GM21390 (cell line): ENCODE results near the gene PC.

Experiments
- ATAC-seq: cut with Tn5 transposase; IDR thresholded peaks from one replicate; pipeline ENCODE4 v1.9.1; 2021; ENCODE audit not compliant: unreplicated experiment

PC gene

DNA sequence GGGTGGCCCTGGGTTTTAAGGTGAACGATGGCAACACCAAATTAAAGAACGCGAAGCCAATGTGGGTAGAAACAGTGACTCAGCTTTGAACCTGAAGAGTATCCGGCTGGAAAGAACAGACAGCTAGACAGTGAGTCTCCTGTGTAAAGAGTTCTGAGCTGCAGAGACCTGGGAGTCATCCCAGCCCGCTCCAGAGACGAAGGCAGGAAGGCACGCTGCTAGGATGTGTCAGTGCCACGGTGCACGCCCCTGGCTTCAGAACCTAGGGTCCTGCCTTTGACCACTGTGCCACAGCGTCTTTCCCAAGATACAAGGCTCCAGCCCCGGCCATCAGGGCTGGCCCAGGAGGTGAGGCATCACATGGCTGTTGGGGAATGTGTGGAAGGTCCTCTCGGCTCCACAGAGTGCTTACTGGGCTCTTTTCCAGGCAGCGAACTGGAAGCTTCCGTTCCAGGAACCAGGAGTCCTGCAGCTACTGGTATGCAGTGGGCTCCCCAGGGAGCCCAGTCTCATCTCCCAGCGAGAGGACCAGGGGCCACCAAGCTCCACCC lies 71.4 kb downstream of the PC start:
- no peak for ATAC-seq

DNA sequence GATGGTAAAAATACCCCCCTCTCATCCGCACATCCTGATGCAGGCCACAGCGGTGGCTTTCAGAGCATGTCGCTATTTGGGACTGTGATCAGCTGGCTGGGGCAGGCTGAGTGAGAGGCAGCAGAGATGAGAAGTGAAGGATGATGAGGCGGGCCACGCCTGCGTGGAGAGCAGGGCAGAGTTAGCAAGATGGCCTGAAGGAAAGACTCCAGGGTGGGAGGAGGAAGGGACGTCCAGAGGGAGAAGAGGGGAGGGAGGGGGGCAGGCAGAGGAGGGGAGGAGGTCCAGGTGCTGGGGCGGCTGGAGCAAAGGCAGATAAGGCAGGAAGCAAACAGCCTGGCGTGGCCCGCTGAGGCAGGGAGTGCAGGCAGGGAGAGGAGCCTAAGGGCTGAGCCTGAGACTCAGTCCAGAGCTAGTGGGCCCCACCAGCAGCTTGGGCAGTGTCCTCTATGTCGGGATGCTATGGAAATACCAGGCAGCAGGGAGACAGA lies 72.2 kb downstream of the PC start:
- ATAC-seq: no peak

DNA sequence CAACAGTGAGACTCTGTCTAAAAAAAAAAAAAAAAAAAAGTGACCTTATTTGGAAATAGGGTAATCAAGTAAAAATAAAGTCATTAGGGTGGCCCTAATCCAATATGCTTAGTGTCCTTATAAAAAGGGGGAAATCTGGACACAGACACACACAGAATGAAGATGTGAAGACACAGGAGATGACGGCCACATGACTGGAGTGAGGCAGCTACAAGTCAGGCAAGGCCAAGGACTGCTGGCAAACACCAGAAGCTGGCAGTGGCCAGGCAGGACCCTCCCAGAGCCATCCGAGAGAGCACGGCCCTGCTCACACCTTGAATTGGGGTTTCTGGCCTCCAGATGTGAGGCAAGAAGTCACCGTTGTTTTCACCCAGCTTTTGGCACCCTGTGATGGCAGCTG lies 72.7 kb downstream of the PC start:
- ATAC-seq: no peak

DNA sequence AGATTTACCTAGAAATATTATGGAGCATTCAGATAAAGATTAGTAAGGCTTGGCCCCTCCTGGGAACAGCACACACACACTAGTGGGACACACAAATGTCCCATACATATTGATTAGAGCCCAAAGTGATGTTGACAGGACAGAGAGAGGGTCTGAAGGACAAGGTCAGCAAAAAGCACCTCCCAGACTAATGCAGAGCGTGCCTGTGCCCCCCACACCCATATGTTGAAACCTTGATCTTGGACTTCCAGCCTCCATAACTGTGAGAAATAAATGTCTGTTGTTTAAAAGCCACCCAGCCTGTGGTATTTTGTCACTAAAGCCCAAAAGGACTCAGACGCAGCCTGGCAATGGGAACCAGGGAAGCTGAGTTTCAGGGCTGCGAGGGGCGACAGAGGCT lies 73.7 kb downstream of the PC start:
- no peak for ATAC-seq

DNA sequence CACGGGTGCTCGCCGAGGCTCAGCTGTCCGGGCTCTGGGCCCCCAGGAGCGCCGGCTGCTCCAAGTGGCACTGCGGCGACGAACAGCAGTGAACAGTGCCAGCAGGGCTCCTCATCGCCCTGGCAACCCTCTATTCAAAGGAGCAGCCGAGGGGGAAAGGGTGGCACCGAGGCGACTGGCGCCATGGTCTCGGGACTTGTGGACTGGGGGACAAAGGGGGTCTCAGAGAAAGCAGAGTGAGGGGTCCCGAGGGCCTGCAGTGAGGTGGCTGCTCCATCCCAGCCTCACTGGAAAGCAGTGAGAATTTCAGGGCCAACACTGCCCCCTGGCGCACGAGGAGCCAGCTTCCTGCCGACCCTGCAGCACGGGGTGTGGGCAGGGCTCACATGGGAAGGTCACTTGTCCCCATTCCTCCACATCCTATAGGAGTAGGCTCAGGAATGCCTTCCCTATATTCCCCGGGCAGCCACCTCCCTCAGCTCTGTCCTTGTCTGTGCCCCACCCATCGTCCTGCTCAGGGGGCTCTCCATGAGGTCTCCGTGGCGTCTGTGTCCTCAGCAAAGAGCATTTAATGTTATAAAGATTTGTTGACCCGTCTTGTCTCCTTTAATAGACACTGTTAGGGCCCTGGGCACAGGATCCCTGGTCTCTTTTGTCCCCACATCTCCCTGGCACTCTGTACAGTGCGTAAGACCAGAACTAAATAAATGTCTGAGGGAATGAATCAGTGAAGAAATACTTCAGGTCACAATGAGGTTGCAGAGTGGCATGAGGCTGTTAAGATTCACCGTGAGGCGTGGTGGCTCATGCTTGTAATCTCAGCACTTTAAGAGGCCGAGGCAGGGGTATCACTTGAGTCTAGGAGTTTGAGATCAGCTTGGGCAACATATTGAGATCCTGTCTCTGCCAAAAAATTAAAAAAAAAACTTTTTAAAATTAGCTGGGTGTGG lies 74.9 kb downstream of the PC start:
- no peak for ATAC-seq

DNA sequence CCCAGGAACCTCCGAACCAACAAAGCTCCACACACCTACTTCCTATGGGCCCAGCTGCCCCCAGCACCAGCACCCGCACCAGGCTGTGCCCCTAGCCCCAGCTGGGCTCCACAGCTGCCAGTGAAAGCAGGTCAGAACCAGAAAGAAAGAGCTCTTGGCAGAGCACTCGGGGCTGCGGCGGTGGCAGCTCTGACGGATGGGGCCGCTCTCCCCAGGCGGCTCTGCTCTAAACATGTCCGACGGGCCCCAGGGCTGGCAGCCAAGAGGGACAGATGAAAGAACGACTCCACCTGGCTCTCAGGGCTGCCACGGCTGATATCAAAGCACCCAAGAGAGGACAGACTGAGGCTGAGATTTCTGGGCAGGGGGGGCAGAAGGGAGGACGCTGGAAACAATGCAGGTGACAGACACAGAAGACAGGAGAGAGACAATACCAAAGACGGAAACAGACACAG lies 75.6 kb downstream of the PC start:
- ATAC-seq: no peak

DNA sequence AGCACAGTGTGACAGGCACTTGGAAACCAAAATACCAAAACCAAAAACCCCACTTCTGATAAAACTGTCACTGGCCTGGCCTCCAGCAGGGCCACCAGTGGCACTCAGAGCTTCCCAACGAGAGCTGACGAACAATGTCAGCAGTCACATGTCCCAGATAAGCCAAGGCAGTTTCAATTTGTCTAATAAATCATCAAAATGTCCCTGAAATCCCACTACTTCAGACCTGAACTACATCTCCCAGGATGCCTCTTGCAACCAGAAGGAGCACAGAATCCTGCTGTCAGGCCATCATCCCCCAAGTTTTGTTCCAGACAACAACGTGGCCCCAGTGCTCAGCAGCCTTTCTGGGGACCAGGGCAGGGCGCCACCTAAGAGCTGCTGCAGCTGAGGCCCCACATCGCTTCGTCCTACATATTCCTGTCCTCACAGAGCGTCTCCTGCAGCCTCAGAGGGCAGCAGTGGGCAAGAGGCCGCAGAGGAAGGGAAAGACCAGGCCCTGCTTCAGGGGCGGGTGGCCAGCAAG lies 76.2 kb downstream of the PC start:
- no peak for ATAC-seq

DNA sequence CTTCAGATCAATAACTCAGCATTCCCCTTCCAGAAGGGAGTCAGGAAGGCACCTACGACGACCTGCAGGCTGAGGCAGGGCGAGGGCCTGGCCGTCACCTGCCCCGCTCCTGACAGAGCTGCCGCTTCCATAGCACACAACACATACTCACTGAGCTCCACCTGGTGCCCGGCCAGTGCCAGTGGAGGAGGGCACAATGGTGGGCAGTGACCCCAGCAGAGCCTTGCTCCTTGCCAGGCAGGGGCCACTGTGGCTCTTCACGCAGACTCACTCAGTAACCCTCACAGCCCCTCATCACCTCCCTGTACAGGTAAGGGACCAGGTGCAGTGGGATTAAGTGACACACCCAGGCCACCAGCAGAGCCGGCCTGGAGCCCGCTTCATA lies 76.7 kb downstream of the PC start:
- ATAC-seq: no peak

DNA sequence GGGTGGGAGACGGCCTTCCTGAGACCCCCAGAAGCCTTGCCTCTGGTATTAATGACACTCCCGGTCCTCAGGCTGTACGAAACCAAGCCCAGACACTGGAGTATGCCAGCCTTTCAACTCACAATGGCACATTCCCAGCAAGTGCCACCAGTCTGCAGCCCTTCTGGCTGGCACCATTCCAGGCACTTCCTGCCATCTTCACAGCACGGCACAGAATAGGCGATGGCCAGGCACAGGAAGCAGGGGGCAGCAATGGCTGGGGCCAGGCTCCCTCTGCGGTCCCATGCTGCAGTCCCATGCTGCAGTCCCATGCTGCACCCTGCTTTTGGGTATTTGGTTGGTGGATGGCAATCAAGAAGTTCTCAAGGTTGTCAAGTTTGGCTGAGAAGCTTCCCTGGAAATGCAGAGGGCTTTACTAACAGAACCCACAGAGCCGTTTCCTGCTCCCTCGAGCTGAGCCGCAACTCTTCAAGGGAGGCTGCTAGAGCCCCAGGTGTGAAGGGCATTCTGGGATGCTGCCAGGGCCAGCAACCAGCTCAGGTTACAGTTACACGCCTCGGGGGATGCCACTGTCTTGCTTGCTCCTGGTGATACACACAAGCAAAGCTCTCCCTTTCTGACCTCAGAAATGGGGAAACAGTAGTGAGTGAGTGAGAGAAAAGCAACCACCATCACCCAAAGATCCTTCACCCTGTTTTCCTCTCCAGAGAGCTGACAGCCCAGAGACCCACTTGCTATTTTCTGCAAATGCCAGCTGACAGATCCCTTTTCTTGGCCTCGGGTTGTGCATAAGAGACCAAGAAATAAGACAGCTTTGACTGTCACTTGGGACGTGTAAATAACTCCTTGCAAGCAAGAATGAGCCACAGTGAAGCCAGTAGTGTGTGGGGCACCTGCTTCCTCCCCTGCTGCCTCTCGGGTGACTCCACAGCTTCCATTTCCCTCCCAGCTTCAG lies 77.4 kb downstream of the PC start:
- ATAC-seq: no peak

DNA sequence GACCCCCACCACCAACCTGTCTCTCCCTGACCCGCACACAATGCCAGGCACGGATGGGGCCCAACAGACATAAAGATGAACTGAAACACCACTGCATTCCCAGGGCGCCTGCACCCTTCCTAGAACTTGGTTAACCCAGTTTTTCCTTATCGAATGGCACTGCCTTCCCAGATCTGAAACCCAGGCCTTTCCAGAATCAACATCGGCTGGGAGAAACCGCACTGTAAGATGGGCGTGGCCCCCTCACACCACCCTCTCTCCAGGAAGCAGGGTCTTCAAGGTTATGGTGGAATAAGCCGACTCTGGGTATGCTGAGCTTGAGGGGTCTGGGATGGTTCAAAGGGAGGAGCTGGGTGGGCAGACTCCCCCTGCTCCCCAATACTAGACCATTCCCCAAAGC lies 78.2 kb downstream of the PC start:
- ATAC-seq: no peak

DNA sequence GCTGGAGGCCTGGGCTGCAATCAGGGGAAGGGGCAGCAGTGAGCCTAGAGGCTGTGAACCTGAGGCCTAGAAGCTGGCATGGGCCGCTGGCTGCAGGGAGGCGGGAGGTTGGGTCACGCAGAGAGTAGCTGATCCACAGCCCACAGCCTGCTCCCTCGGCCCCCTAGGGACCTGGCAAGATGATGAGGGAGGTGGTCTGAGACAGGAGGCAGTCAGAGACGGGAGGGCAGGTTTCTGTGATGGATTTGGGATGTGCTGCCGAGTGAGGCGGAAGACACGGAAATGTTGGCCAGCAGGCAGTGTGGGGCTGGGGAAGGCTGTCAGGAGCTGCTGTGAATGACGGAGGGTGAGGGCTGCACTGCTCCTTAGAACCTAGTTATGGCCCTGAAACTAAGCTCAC lies 78.6 kb downstream of the PC start:
- no peak for ATAC-seq

DNA sequence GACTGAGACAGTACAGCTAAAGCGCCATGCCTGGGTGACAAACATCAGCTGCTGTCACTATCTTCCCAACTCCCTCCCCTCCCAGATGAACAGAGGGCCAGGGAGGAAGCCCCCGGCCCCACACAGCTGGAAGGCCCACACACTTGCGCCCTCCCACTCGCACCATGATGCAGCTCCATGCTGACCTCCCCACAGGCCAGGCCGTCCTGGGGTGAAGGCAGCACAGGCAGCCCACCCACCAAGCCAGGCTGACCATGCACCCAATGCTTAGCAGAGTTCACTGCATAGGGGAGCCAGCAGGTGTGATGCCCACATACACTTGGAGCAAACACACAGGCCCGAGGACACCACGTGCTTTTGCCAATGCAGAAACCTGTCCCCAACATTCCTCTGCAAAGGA lies 79.2 kb downstream of the PC start:
- ATAC-seq: no peak

DNA sequence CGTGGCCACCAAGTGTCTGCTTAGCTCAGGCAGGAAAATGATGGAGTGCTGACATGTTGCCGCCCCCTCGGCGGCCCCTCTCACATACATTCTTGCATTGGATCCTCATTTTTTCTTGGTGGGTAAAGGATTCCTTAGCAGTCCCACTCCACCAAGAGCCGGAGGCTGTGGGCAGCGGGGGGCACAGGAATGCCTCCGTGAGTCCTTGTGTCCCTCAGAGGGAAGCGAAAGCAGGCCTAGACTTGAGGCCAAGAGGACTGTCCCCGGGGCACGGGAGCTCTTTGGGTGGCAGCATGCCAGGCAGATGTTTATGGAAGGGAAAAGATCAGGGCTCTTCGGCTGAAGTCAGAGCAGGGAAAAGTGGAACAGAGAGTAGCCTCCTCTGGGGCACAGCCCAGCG lies 79.7 kb downstream of the PC start:
- ATAC-seq: no peak

DNA sequence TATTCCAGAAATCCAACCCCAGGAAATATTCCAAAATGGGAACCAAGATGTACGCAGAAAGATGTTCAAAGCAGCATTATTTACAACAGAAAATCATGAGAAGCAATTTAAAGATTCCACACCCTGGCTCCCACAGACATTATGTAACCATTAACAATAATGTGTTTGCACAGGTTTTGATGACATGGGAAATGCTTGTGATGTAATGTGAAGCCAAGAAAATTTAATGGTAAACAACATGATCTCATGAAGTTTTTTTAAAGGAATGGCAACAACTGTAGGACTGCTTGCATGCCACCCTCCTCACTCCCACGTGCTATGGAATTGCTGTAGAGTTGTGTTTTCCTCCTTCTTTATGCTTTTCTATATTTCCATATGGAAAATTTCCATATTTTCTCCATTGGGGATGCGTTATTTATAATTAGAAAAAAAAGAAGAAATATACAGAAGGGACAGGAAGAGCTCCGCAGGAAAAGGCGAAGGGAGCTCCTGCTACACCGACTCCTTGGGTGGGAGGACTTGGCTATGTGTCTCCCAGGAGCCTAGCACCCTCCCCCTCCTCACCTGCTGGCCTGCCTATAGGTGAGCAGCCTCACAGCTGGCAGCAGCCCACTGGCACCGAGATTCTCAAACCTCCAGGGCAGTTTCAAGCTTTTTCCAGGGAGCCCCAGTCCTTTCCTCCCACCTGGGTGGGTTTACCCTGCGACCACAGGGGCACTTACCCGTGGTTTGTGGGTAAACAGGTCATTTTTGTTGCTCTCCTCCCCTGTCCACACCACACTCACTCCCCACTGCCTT lies 80.4 kb downstream of the PC start:
- no peak for ATAC-seq

DNA sequence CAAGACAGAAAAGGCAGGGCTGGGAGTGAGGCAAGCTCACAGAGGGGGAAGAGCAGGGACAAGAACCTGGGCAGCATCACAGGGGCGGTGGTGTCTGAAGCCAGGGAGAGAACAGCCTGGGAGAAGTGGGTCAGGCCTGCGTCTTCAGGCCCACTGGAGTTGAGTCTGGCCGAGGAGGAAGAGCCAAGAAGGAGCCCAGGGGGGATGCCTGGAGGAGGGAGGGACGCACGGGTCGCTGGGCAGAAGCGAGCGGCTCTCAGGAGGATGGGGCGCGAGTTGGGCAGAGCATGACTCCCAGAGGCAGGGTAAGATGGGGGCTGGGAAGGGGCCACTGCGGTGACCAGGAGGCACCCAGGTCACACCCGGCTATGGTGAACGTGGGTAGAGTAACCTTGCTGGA lies 82.8 kb downstream of the PC start:
- no peak for ATAC-seq

DNA sequence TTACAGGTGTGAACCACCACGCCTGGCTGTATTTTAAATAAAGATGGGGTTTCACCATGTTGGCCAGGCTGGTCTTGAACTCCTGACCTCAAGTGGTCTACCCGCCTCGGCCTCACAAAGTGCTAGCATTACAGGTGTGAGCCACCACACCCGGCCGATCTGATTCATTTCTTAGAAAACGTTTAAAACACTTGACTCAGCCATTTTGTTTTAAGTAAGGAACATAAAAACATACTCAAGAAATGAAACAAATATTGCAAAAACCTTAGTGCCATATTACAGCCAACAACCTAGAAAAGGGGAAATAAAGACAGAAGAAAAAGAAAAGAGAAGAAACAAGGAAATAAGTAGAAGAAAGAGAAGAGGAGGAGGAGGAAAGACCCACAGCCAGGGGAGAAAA lies 84.0 kb downstream of the PC start:
- no peak for ATAC-seq

DNA sequence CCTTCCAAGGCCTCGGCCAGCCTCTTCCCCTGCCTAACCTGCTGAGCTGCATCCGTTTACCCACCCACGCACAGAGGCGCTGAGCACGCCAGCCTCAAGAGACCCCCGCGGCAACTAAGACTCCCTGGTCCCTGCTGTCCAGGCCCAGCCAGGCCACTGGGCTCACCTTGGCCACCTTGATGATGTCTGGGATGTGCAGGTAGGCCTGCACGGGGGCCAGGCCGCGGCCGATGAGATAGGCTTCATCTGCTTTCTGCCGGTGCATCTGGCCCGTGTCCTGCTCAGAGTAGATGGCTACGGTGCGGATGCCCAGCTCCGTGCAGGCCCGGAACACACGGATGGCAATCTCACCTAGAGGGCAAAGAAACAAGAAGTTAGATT lies 86.7 kb downstream of the PC start:
- ATAC-seq: no peak

DNA sequence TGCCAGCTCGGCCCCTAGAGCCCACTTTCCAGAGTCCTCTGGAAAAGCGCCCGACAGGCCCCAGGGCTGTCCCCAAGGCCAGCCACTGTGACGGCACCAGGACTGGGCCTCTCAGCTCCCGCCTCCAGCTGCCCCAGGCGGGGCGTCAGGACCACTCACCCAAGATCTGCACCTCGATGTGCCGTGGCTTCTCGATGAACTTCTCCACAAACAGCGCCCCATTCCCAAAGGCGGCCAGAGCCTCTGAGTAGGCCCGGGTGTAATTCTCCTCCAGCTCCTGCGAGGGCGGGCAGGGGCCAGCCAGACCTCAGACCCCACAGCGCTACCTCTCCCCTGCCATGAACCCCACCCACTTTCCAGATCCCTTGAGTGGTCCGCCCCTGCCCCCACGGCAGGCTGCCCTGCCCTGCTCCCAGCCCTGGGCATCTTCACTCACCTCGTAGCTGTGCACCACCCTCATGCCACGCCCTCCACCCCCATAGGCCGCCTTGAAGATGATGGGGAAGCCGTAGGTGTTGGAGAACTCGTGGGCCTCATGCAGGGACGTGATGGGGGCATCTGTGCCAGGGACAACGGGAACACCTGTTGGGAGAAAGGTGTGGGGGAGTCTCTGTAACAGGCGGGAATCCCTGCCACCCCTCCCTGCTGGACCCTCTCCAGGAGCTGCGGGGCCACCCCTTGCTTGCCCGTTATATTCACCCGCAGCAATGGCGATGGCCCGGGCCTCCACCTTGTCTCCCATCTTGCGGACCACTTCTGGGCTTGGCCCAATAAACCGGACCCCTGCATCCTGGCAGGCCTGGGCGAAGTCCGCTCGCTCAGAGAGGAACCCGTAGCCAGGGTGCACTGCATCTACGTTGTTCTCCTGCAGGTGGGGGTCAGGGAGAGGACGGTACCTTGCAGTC lies 87.3 kb downstream of the PC start:
- no peak for ATAC-seq

DNA sequence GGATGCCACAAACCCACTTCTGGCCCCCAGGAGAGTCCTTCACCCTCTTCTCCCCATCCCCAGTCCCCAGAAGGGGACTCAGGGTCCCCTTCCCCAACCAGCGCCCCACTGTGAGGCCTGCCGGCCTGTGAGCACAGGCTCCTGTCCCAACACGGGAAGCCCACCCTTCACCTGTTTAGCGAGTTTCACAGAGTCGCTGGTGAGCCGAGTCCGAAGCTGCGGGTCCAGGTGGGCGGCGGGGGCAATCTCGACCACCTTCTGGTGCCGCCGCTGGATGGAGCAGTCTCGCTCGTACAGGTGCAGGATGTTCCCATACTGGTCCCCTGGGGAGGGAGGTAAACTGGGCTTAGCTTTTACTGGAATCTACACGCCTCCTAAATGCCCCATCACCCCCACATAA lies 88.1 kb downstream of the PC start:
- no peak for ATAC-seq

DNA sequence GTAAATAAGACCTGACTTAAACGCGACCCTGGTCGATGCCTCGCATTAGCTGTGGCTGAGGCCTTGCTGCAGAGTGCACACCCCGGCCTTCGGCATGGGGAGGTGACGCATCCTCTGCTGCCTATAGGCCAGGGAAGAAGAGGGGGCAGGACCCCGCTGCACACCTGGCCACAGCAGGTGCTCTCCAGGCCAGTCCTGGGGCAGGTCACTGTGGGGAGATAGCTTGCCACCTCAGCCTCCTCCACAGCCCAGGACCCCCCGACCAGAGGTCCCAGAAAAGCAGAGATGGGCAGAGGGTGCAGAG lies 88.7 kb downstream of the PC start:
- ATAC-seq: no peak
